K562 (cell line): ENCODE data around the gene TRUB2. TPM values are rescaled to one million over a fixed set of nuclear protein-coding genes. Genes with fewer than 3 reads are reported as not detected.

Experiments used
- BDP1 ChIP-seq: IDR thresholded peaks from 3 replicates; pipeline ENCODE4 v1.6.1; 2011; ENCODE audit not compliant: insufficient read length, insufficient read depth
- BRD9 ChIP-seq: fragments of 450-650 bp; IDR thresholded peaks from 2 replicates; pipeline ENCODE4 v1.6.1; 2018; ENCODE audit warnings: low read depth; ENCODE audit not compliant: partially characterized antibody
- E2F6 ChIP-seq, 2 experiments: IDR thresholded peaks; 2 replicates each; pipeline ENCODE4 v1.6.1; 2011; ENCODE audit warnings: borderline replicate concordance in 1 of 2, control low read depth in 1 of 2, low read depth in 1 of 2, low read length in 1 of 2, mild to moderate bottlenecking in 1 of 2, mixed read lengths in 1 of 2, moderate library complexity in 1 of 2; ENCODE audit not compliant: insufficient read depth in 1 of 2, insufficient read length in 1 of 2, poor library complexity in 1 of 2, severe bottlenecking in 1 of 2; ENCODE audit errors: extremely low read depth in 1 of 2
- ETS1 ChIP-seq: conservative IDR thresholded peaks from 2 replicates; pipeline ENCODE4 v1.6.1; 2011; ENCODE audit warnings: low read depth, mild to moderate bottlenecking, low read length; ENCODE audit not compliant: control insufficient read depth
- HSF4 ChIP-seq: fragments of 250-450 bp; sonication (Bioruptor Pico); IDR thresholded peaks from 2 replicates; pipeline ENCODE4 v2.1.2; 2022; ENCODE audit warnings: mild to moderate bottlenecking, moderate library complexity, borderline replicate concordance
- KLF10 ChIP-seq: fragments of 250-450 bp; sonication (Bioruptor Pico); IDR thresholded peaks from 2 replicates; pipeline ENCODE4 v1.6.1; 2021; ENCODE audit warnings: matching md5 sums
- MEF2D ChIP-seq: conservative IDR thresholded peaks from 2 replicates; pipeline ENCODE4 v1.6.1; 2016; ENCODE audit warnings: low read depth, missing genetic modification characterization, missing compliant biosample characterization
- RBBP5 ChIP-seq: fragments of 200-600 bp; sonication (generic); IDR thresholded peaks from 2 replicates; pipeline ENCODE4 v1.6.1; 2012; ENCODE audit warnings: borderline replicate concordance, mild to moderate bottlenecking, low read length, control low read depth, inconsistent platforms; ENCODE audit not compliant: insufficient read depth, poor library complexity, severe bottlenecking
- SIN3A ChIP-seq, 2 experiments: fragments of 150-350 bp in 1 of 2; IDR thresholded peaks; 2 replicates each; pipeline ENCODE4 v1.6.1; 2011 to 2016; ENCODE audit warnings: borderline replicate concordance in 2 of 2, low read depth in 2 of 2, low read length in 2 of 2, mild to moderate bottlenecking in 2 of 2, moderate library complexity in 2 of 2; ENCODE audit not compliant: control insufficient read depth in 1 of 2
- TCF3 ChIP-seq: sonication (generic); formaldehyde crosslinking; IDR thresholded peaks from 2 replicates; pipeline ENCODE4 v1.4.0; 2020; ENCODE audit warnings: mild to moderate bottlenecking, missing genetic modification reagents
- UBTF ChIP-seq, 2 experiments: IDR thresholded peaks; 2 replicates each; pipeline ENCODE4 v1.6.1; 2012; ENCODE audit warnings: improper control_type of control experiment in 2 of 2, low read depth in 2 of 2, low read length in 2 of 2, borderline replicate concordance in 1 of 2
- XRCC5 ChIP-seq: fragments of 200-400 bp; formaldehyde crosslinking; IDR thresholded peaks from 2 replicates; pipeline ENCODE4 v1.6.1; 2017; ENCODE audit warnings: low read depth, mild to moderate bottlenecking, low read length
- ZC3H8 ChIP-seq: fragments of 450-650 bp; IDR thresholded peaks from 2 replicates; pipeline ENCODE4 v1.6.1; 2017
- ZFPM2 ChIP-seq: fragments of 250-450 bp; sonication (Bioruptor Pico); IDR thresholded peaks from 2 replicates; pipeline ENCODE4 v1.5.1; 2022; ENCODE audit warnings: mild to moderate bottlenecking
- ZNF586 ChIP-seq: fragments of 450-650 bp; formaldehyde crosslinking; conservative IDR thresholded peaks from 2 replicates; pipeline ENCODE4 v1.4.0; 2020; ENCODE audit warnings: mild to moderate bottlenecking, moderate library complexity
- ZNF668 ChIP-seq: fragments of 250-450 bp; sonication (Bioruptor Pico); IDR thresholded peaks from 2 replicates; pipeline ENCODE4 v1.8.0; 2022; ENCODE audit warnings: mild to moderate bottlenecking, inconsistent platforms
- polyA plus RNA-seq, 8 experiments: library from polyadenylated mRNA; depleted of rRNA in 4 of 8; stranded (reverse) in 5 of 8; unstranded in 3 of 8; fragments of >200 nt; fragmentation: Nextera tagmentation in 2 of 8; fragmentation: Illumina TruSeq in 1 of 8; extraction: Ambion mirVana in 2 of 8; extraction: Trizol in 1 of 8; gene quantifications; 2 replicates each; pipeline versions ENCODE4 v1.2.1 to v1.2.3, GENCODE V29; 2011 to 2014; ENCODE audit warnings: inconsistent platforms in 1 of 8, missing spikeins in 1 of 8
- total RNA-seq, 7 experiments: library from RNA; depleted of rRNA in 6 of 7; stranded (reverse); fragments of >200 nt in 6 of 7; fragmentation: Illumina TruSeq in 2 of 7; extraction: Trizol in 2 of 7; gene quantifications; 2 replicates each; pipeline versions ENCODE4 v1.2.1 to v1.2.3, GENCODE V29; 2011 to 2021; ENCODE audit warnings: low replicate concordance in 1 of 7
- TF ChIP-seq, protein P1 (sequence below): fragments of 150-350 bp; IDR thresholded peaks from 2 replicates; pipeline ENCODE4 v1.6.1; 2014; ENCODE audit warnings: low read depth, mild to moderate bottlenecking, low read length, borderline replicate concordance

The TRUB2 gene
- total and polyA plus RNA-seq, 9 of the 15 experiments (the other 6 are each of a cell fraction or from before 2014, with no cell fraction given) = 9.3 to 110 (median 63.0) TPM

GRCh38 chr9:128339761-128340690 lies 17.8 kb upstream of the TRUB2 start, which contains the start of gene SLC27A4 (continued):
- TF ChIP-seq UBTF (IDR thresholded peaks at IDR 0.05; ENCODE audit: borderline replicate concordance in 1 of 2, low read depth in 2 of 2, low read length in 2 of 2) (peak; percentile 18 to 98; a peak in 2 of 4 replicates), HSF4 (CRISPR knock-in tag) (peak; percentile 21), ZNF668 (CRISPR knock-in tag) (no peak), E2F6 (IDR thresholded peaks at IDR 0.05; ENCODE audit: borderline replicate concordance in 1 of 2, extremely low read depth in 1 of 2, insufficient read depth in 1 of 2, insufficient read length in 1 of 2, low read depth in 1 of 2, low read length in 1 of 2, poor library complexity in 1 of 2, severe bottlenecking in 1 of 2) (peak; percentile 94 to 98), TCF3 (no peak; the same call in 1 of the 2 replicates), RBBP5 (peak; percentile 99), KLF10 (CRISPR knock-in tag) (no peak), ZFPM2 (no peak), ETS1 (peak; percentile 99), SIN3A (IDR thresholded peaks at IDR 0.05; ENCODE audit: borderline replicate concordance in 2 of 2, control insufficient read depth in 1 of 2, low read depth in 2 of 2, low read length in 2 of 2) (peak; percentile 42 to 88; a peak in 3 of 4 replicates), ZC3H8 (no peak), XRCC5 (no peak), BDP1 (no peak), MEF2D (tag) (peak; percentile 39; the same call in 1 of the 2 replicates), BRD9 (peak; percentile 89), ZNF586 (CRISPR knock-in tag) (no peak)
- TF ChIP-seq, protein P1, sequence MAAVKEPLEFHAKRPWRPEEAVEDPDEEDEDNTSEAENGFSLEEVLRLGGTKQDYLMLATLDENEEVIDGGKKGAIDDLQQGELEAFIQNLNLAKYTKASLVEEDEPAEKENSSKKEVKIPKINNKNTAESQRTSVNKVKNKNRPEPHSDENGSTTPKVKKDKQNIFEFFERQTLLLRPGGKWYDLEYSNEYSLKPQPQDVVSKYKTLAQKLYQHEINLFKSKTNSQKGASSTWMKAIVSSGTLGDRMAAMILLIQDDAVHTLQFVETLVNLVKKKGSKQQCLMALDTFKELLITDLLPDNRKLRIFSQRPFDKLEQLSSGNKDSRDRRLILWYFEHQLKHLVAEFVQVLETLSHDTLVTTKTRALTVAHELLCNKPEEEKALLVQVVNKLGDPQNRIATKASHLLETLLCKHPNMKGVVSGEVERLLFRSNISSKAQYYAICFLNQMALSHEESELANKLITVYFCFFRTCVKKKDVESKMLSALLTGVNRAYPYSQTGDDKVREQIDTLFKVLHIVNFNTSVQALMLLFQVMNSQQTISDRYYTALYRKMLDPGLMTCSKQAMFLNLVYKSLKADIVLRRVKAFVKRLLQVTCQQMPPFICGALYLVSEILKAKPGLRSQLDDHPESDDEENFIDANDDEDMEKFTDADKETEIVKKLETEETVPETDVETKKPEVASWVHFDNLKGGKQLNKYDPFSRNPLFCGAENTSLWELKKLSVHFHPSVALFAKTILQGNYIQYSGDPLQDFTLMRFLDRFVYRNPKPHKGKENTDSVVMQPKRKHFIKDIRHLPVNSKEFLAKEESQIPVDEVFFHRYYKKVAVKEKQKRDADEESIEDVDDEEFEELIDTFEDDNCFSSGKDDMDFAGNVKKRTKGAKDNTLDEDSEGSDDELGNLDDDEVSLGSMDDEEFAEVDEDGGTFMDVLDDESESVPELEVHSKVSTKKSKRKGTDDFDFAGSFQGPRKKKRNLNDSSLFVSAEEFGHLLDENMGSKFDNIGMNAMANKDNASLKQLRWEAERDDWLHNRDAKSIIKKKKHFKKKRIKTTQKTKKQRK = no peak
